Upper lobe of left lung (tissue), 4 donors: ENCODE results near the gene FAM20A.

Experiments
- EP300 ChIP-seq, 4 donors: sonication (generic); formaldehyde crosslinking; IDR thresholded peaks; one replicate each; pipeline ENCODE4 v1.5.1; 2017; ENCODE audit warnings: antibody characterized with exemption in 4 of 4, control low read depth in 2 of 4
- POLR2A ChIP-seq, 4 donors: fragments of 450-650 bp; IDR thresholded peaks; one replicate each; pipeline ENCODE4 v1.5.1; 2016 to 2017; ENCODE audit warnings: antibody characterized with exemption in 4 of 4, mild to moderate bottlenecking in 2 of 4
- POLR2AphosphoS5 ChIP-seq, 2 donors: sonication (generic); formaldehyde crosslinking; IDR thresholded peaks; one replicate each; pipeline ENCODE4 v1.5.1; 2017; ENCODE audit warnings: antibody characterized with exemption in 2 of 2
- TF ChIP-seq, protein P1 (sequence below), 6 experiments: fragments of 450-650 bp in 4 of 6; fragments of 200-600 bp in 2 of 6; sonication (generic) in 2 of 6; IDR thresholded peaks; one replicate each; pipeline ENCODE4 v1.5.1; 2016 to 2019; ENCODE audit warnings: antibody characterized with exemption in 6 of 6

DNA sequence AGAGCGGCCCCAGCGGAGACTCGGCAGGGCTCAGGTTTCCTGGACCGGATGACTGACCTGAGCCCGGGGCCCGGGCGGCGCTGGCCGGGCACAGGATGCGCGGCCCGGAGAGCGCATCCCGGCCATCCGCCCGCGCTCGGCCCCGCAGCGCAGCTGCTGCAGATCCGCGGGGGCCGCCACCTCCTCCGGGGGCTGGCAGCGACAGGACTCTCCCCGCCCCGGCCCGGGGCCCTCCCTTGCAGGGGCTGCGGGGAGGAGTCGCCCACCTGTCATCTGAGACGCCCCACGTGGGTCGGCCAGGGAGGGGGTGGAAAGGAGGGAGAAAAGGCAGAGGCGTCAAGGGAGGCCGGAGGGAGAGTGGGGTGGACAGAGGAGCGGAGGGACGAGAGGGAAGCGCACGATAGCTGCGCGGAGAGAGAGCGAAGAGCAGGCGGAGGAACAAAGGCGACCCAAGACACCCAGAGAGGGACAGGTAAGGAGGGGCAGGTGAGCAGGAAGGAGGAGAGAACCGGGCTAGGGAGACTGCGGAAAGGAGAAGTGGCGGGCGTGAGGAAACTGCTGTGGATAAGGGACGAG lies 89.4 kb downstream of the FAM20A start:
- peak in 1 of 2 donors; percentile 0 for TF ChIP-seq POLR2AphosphoS5 (IDR thresholded peaks at IDR 0.05)
- TF ChIP-seq, protein P1, sequence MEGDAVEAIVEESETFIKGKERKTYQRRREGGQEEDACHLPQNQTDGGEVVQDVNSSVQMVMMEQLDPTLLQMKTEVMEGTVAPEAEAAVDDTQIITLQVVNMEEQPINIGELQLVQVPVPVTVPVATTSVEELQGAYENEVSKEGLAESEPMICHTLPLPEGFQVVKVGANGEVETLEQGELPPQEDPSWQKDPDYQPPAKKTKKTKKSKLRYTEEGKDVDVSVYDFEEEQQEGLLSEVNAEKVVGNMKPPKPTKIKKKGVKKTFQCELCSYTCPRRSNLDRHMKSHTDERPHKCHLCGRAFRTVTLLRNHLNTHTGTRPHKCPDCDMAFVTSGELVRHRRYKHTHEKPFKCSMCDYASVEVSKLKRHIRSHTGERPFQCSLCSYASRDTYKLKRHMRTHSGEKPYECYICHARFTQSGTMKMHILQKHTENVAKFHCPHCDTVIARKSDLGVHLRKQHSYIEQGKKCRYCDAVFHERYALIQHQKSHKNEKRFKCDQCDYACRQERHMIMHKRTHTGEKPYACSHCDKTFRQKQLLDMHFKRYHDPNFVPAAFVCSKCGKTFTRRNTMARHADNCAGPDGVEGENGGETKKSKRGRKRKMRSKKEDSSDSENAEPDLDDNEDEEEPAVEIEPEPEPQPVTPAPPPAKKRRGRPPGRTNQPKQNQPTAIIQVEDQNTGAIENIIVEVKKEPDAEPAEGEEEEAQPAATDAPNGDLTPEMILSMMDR (IDR thresholded peaks at IDR 0.05): peak in 2 of 6 experiments; percentile 1 to 9
- TF ChIP-seq POLR2A (IDR thresholded peaks at IDR 0.05): peak in 1 of 4 donors; percentile 1
- TF ChIP-seq EP300 (IDR thresholded peaks at IDR 0.05): no peak
